HL-60 (cell line): ENCODE results near the gene KAZN.

ENCODE experiments used
- DNase-seq, 2 experiments: peaks; one replicate each; pipeline ENCODE4 v3.0.0-alpha.2; 2010 to 2020; ENCODE audit warnings: low read depth in 1 of 2, low spot score in 1 of 2
- H3K27ac ChIP-seq: fragments of 250-450 bp; sonication (Bioruptor Pico); replicated peaks from 2 replicates; pipeline ENCODE4 v1.5.1; 2020; ENCODE audit warnings: mild to moderate bottlenecking, moderate library complexity
- H3K27me3 ChIP-seq: fragments of 250-450 bp; sonication (Bioruptor Pico); 2 replicates; pipeline ENCODE4 v1.5.1; 2021; ENCODE audit warnings: mild to moderate bottlenecking, moderate library complexity; ENCODE audit not compliant: insufficient read depth, poor library complexity, severe bottlenecking
- H3K4me3 ChIP-seq: replicated peaks from 2 replicates; pipeline ENCODE4 v1.5.1; 2011; ENCODE audit warnings: mild to moderate bottlenecking, control low read depth, low read length; ENCODE audit not compliant: insufficient read depth
- CTCF ChIP-seq: IDR thresholded peaks from one replicate; pipeline ENCODE4 v1.5.1; 2011; ENCODE audit warnings: low read length, control low read depth, inconsistent platforms; ENCODE audit not compliant: insufficient read depth
- GABPA ChIP-seq: IDR thresholded peaks from 2 replicates; pipeline ENCODE4 v1.6.1; 2012; ENCODE audit warnings: low read depth
- POLR2AphosphoS5 ChIP-seq: IDR thresholded peaks from 2 replicates; pipeline ENCODE4 v1.6.1; 2012; ENCODE audit warnings: low read depth
- REST ChIP-seq: IDR thresholded peaks from 2 replicates; pipeline ENCODE4 v1.6.1; 2012; ENCODE audit warnings: low read depth; ENCODE audit not compliant: insufficient replicate concordance
- SPI1 ChIP-seq: IDR thresholded peaks from 2 replicates; pipeline ENCODE4 v1.6.1; 2012; ENCODE audit warnings: low read depth, mild to moderate bottlenecking, borderline replicate concordance

KAZN gene

GRCh38 chr1:14894811-14895560, 296.5 kb downstream of the KAZN start:
- DNase-seq = no peak
- Histone ChIP-seq H3K27me3 (no peaks in the 10 kb centered on the region), H3K27ac (no peak overlapping the region), H3K4me3 (no peak overlapping the region)
- no peak for TF ChIP-seq CTCF

GRCh38 chr1:14895727-14896126, 297.2 kb downstream of the KAZN start:
- H3K4me3 ChIP-seq = no peak overlapping the region
- H3K27me3 ChIP-seq = no peaks in the 10 kb centered on the region
- no peak for TF ChIP-seq REST
- TF ChIP-seq POLR2AphosphoS5 = no peak
- TF ChIP-seq CTCF = no peak
- no peak for TF ChIP-seq GABPA
- no peak for TF ChIP-seq SPI1
- H3K27ac ChIP-seq = no peak overlapping the region
- no peak for DNase-seq

- no peak for DNase-seq
- no peak for TF ChIP-seq REST
- no peak for TF ChIP-seq SPI1
- TF ChIP-seq GABPA = no peak
- no peak for TF ChIP-seq CTCF
- TF ChIP-seq POLR2AphosphoS5 = no peak
- Histone ChIP-seq H3K27me3 (no peaks in the 10 kb centered on the region), H3K27ac (no peak overlapping the region), H3K4me3 (no peak overlapping the region)
These were observed 298.0 kb downstream of the KAZN start for GRCh38 chr1:14896381-14897079.
